HEK293 (cell line): ENCODE data around the gene IQCB1.

Experiments used
- GLIS1 ChIP-seq: fragments of 450-650 bp; formaldehyde crosslinking; IDR thresholded peaks from 2 replicates; pipeline ENCODE4 v1.5.1; 2016; ENCODE audit warnings: missing biosample characterization, missing genetic modification characterization
- IKZF3 ChIP-seq: fragments of 450-650 bp; IDR thresholded peaks from 2 replicates; pipeline ENCODE4 v1.5.0; 2018; ENCODE audit warnings: missing biosample characterization, mild to moderate bottlenecking, missing genetic modification characterization, moderate library complexity
- KLF1 ChIP-seq: fragments of 450-650 bp; formaldehyde crosslinking; IDR thresholded peaks from 2 replicates; pipeline ENCODE4 v1.5.1; 2016; ENCODE audit warnings: missing biosample characterization, missing genetic modification characterization
- PRDM10 ChIP-seq: fragments of 450-650 bp; formaldehyde crosslinking; IDR thresholded peaks from 2 replicates; pipeline ENCODE4 v1.5.1; 2016; ENCODE audit warnings: missing biosample characterization, missing genetic modification characterization
- ZBTB20 ChIP-seq: fragments of 450-650 bp; formaldehyde crosslinking; IDR thresholded peaks from 2 replicates; pipeline ENCODE4 v1.5.1; 2016; ENCODE audit warnings: missing biosample characterization, missing genetic modification characterization
- ZFHX2 ChIP-seq: fragments of 450-650 bp; formaldehyde crosslinking; conservative IDR thresholded peaks from 2 replicates; pipeline ENCODE4 v1.5.1; 2016; ENCODE audit warnings: missing biosample characterization, missing genetic modification characterization
- ZIC2 ChIP-seq: fragments of 450-650 bp; formaldehyde crosslinking; IDR thresholded peaks from 2 replicates; pipeline ENCODE4 v1.5.1; 2016; ENCODE audit warnings: missing biosample characterization, missing genetic modification characterization
- ZNF202 ChIP-seq: fragments of 450-650 bp; formaldehyde crosslinking; IDR thresholded peaks from 2 replicates; pipeline ENCODE4 v1.5.1; 2016; ENCODE audit warnings: missing biosample characterization, missing genetic modification characterization, borderline replicate concordance
- ZNF24 ChIP-seq: fragments of 450-650 bp; formaldehyde crosslinking; IDR thresholded peaks from 2 replicates; pipeline ENCODE4 v1.5.1; 2016; ENCODE audit warnings: missing biosample characterization, missing genetic modification characterization
- ZNF341 ChIP-seq: fragments of 450-650 bp; formaldehyde crosslinking; IDR thresholded peaks from 2 replicates; pipeline ENCODE4; 2016; ENCODE audit warnings: low read depth, missing biosample characterization, missing genetic modification characterization
- ZNF48 ChIP-seq: fragments of 450-650 bp; formaldehyde crosslinking; IDR thresholded peaks from 2 replicates; pipeline ENCODE4 v1.5.1; 2016; ENCODE audit warnings: missing biosample characterization, missing genetic modification characterization
- ZNF548 ChIP-seq: fragments of 450-650 bp; formaldehyde crosslinking; IDR thresholded peaks from 2 replicates; pipeline ENCODE4 v1.5.1; 2016; ENCODE audit warnings: missing biosample characterization, missing genetic modification characterization
- ZNF585B ChIP-seq: fragments of 450-650 bp; formaldehyde crosslinking; IDR thresholded peaks from 2 replicates; pipeline ENCODE4 v1.5.1; 2016; ENCODE audit warnings: missing biosample characterization, missing genetic modification characterization
- ZNF626 ChIP-seq: fragments of 450-650 bp; sonication (Bioruptor Pico); formaldehyde crosslinking; IDR thresholded peaks from 2 replicates; pipeline ENCODE4 v1.5.1; 2018; ENCODE audit warnings: missing biosample characterization, missing genetic modification characterization, inconsistent platforms
- ZNF629 ChIP-seq: fragments of 450-650 bp; formaldehyde crosslinking; IDR thresholded peaks from 2 replicates; pipeline ENCODE4 v1.5.1; 2017; ENCODE audit warnings: missing biosample characterization, missing genetic modification characterization
- ZNF707 ChIP-seq: fragments of 450-650 bp; formaldehyde crosslinking; IDR thresholded peaks from 2 replicates; pipeline ENCODE4 v1.5.1; 2016; ENCODE audit warnings: missing biosample characterization, missing genetic modification characterization
- ZNF76 ChIP-seq: fragments of 450-650 bp; formaldehyde crosslinking; IDR thresholded peaks from 2 replicates; pipeline ENCODE4; 2016; ENCODE audit warnings: low read depth, missing biosample characterization, missing genetic modification characterization, borderline replicate concordance
- ZNF777 ChIP-seq: fragments of 450-650 bp; formaldehyde crosslinking; IDR thresholded peaks from 2 replicates; pipeline ENCODE4 v1.5.1; 2017; ENCODE audit warnings: missing biosample characterization, missing genetic modification characterization, borderline replicate concordance
- TF ChIP-seq, protein P1 (sequence below): fragments of 450-650 bp; formaldehyde crosslinking; conservative IDR thresholded peaks from 2 replicates; pipeline ENCODE4 v1.5.1; 2016; ENCODE audit warnings: low read depth, missing biosample characterization, missing genetic modification characterization
- TF ChIP-seq, protein P2 (sequence below): fragments of 450-650 bp; formaldehyde crosslinking; IDR thresholded peaks from 2 replicates; pipeline ENCODE4 v1.5.1; 2016; ENCODE audit warnings: missing biosample characterization, missing genetic modification characterization, borderline replicate concordance
- TF ChIP-seq, protein P3 (sequence below): fragments of 450-650 bp; formaldehyde crosslinking; IDR thresholded peaks from 2 replicates; pipeline ENCODE4 v1.5.1; 2016; ENCODE audit warnings: missing biosample characterization, missing genetic modification characterization
- TF ChIP-seq, protein P4 (sequence below): fragments of 450-650 bp; formaldehyde crosslinking; IDR thresholded peaks from 2 replicates; pipeline ENCODE4 v1.5.1; 2017; ENCODE audit warnings: missing biosample characterization, missing genetic modification characterization

IQCB1 gene

GRCh38 chr3:121749276-121750086 lies 85.4 kb downstream of the IQCB1 start, which contains the start of gene GOLGB1 (continued):
- TF ChIP-seq, protein P1, sequence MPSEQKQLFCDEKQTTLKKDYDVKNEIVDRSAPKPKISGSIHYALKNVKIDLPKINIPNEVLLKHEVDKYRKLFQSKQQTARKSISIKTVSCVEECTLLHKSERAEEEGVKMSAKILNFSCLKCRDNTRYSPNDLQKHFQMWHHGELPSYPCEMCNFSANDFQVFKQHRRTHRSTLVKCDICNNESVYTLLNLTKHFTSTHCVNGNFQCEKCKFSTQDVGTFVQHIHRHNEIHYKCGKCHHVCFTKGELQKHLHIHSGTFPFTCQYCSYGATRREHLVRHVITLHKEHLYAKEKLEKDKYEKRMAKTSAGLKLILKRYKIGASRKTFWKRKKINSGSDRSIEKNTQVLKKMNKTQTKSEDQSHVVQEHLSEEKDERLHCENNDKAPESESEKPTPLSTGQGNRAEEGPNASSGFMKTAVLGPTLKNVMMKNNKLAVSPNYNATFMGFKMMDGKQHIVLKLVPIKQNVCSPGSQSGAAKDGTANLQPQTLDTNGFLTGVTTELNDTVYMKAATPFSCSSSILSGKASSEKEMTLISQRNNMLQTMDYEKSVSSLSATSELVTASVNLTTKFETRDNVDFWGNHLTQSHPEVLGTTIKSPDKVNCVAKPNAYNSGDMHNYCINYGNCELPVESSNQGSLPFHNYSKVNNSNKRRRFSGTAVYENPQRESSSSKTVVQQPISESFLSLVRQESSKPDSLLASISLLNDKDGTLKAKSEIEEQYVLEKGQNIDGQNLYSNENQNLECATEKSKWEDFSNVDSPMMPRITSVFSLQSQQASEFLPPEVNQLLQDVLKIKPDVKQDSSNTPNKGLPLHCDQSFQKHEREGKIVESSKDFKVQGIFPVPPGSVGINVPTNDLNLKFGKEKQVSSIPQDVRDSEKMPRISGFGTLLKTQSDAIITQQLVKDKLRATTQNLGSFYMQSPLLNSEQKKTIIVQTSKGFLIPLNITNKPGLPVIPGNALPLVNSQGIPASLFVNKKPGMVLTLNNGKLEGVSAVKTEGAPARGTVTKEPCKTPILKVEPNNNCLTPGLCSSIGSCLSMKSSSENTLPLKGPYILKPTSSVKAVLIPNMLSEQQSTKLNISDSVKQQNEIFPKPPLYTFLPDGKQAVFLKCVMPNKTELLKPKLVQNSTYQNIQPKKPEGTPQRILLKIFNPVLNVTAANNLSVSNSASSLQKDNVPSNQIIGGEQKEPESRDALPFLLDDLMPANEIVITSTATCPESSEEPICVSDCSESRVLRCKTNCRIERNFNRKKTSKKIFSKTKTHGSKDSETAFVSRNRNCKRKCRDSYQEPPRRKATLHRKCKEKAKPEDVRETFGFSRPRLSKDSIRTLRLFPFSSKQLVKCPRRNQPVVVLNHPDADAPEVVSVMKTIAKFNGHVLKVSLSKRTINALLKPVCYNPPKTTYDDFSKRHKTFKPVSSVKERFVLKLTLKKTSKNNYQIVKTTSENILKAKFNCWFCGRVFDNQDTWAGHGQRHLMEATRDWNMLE (tag by site-specific recombination), result peak; percentile 99
- TF ChIP-seq ZNF626 (tag by site-specific recombination), result no peak
- TF ChIP-seq ZNF76 (tag by site-specific recombination), result peak; percentile 64; the same call in 1 of the 2 replicates
- TF ChIP-seq ZNF777 (tag by site-specific recombination), result no peak
- TF ChIP-seq ZNF48 (tag by site-specific recombination), result no peak
- TF ChIP-seq ZIC2, result no peak
- TF ChIP-seq ZNF548 (tag by site-specific recombination), result no peak
- no peak for TF ChIP-seq KLF1 (tag by site-specific recombination)
- TF ChIP-seq ZNF629 (tag by site-specific recombination), result peak; percentile 62
- TF ChIP-seq ZNF24 (tag by site-specific recombination), result no peak
- no peak for TF ChIP-seq ZNF707 (tag by site-specific recombination)
- TF ChIP-seq ZNF202 (tag by site-specific recombination), result no peak
- TF ChIP-seq ZNF341, result peak; percentile 43; the same call in 1 of the 2 replicates
- TF ChIP-seq PRDM10 (tag by site-specific recombination), result peak; percentile 58
- TF ChIP-seq ZFHX2 (tag by site-specific recombination), result peak; percentile 42; the same call in 1 of the 2 replicates
- no peak for TF ChIP-seq ZNF585B (tag by site-specific recombination)
- peak; percentile 71; the same call in 1 of the 2 replicates for TF ChIP-seq ZBTB20 (tag by site-specific recombination)
- TF ChIP-seq, protein P2, sequence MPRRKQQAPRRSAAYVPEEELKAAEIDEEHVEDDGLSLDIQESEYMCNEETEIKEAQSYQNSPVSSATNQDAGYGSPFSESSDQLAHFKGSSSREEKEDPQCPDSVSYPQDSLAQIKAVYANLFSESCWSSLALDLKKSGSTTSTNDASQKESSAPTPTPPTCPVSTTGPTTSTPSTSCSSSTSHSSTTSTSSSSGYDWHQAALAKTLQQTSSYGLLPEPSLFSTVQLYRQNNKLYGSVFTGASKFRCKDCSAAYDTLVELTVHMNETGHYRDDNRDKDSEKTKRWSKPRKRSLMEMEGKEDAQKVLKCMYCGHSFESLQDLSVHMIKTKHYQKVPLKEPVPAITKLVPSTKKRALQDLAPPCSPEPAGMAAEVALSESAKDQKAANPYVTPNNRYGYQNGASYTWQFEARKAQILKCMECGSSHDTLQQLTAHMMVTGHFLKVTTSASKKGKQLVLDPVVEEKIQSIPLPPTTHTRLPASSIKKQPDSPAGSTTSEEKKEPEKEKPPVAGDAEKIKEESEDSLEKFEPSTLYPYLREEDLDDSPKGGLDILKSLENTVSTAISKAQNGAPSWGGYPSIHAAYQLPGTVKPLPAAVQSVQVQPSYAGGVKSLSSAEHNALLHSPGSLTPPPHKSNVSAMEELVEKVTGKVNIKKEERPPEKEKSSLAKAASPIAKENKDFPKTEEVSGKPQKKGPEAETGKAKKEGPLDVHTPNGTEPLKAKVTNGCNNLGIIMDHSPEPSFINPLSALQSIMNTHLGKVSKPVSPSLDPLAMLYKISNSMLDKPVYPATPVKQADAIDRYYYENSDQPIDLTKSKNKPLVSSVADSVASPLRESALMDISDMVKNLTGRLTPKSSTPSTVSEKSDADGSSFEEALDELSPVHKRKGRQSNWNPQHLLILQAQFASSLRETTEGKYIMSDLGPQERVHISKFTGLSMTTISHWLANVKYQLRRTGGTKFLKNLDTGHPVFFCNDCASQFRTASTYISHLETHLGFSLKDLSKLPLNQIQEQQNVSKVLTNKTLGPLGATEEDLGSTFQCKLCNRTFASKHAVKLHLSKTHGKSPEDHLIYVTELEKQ (tag by site-specific recombination), result no peak
- TF ChIP-seq, protein P3, sequence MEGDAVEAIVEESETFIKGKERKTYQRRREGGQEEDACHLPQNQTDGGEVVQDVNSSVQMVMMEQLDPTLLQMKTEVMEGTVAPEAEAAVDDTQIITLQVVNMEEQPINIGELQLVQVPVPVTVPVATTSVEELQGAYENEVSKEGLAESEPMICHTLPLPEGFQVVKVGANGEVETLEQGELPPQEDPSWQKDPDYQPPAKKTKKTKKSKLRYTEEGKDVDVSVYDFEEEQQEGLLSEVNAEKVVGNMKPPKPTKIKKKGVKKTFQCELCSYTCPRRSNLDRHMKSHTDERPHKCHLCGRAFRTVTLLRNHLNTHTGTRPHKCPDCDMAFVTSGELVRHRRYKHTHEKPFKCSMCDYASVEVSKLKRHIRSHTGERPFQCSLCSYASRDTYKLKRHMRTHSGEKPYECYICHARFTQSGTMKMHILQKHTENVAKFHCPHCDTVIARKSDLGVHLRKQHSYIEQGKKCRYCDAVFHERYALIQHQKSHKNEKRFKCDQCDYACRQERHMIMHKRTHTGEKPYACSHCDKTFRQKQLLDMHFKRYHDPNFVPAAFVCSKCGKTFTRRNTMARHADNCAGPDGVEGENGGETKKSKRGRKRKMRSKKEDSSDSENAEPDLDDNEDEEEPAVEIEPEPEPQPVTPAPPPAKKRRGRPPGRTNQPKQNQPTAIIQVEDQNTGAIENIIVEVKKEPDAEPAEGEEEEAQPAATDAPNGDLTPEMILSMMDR, result 0 out of 2 replicates have a peak, but pooled peaks have one; percentile 26
- TF ChIP-seq GLIS1 (tag by site-specific recombination), result peak; percentile 85
- TF ChIP-seq, protein P4, sequence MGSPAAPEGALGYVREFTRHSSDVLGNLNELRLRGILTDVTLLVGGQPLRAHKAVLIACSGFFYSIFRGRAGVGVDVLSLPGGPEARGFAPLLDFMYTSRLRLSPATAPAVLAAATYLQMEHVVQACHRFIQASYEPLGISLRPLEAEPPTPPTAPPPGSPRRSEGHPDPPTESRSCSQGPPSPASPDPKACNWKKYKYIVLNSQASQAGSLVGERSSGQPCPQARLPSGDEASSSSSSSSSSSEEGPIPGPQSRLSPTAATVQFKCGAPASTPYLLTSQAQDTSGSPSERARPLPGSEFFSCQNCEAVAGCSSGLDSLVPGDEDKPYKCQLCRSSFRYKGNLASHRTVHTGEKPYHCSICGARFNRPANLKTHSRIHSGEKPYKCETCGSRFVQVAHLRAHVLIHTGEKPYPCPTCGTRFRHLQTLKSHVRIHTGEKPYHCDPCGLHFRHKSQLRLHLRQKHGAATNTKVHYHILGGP (tag by site-specific recombination), result no peak
- TF ChIP-seq IKZF3 (tag by site-specific recombination), result no peak
